H9 (cell line): ENCODE measurements around the gene ITPR3. TPM values are rescaled to one million over a fixed set of nuclear protein-coding genes. Genes with fewer than 3 reads are reported as not detected.

ENCODE experiments used
- DNase-seq: peaks from one replicate; pipeline ENCODE4 v3.0.0-alpha.2; 2017
- H2AFZ ChIP-seq: one replicate; pipeline ENCODE4 v1.6.1; 2013; ENCODE audit warnings: mild to moderate bottlenecking, low read length, control low read depth, moderate library complexity
- H2AK5ac ChIP-seq: 2 replicates; pipeline ENCODE4 v1.6.1; 2013; ENCODE audit warnings: low read length, control low read depth, mixed read lengths; ENCODE audit not compliant: insufficient read length
- H2BK120ac ChIP-seq: one replicate; pipeline ENCODE4 v1.6.1; 2013; ENCODE audit warnings: low read depth, mild to moderate bottlenecking, low read length, control low read depth, inconsistent platforms; ENCODE audit not compliant: poor library complexity, severe bottlenecking
- H2BK12ac ChIP-seq: 2 replicates; pipeline ENCODE4 v1.6.1; 2013; ENCODE audit warnings: low read length, control low read depth, mixed read lengths, low read depth; ENCODE audit not compliant: insufficient read length
- H2BK15ac ChIP-seq: 2 replicates; pipeline ENCODE4 v1.6.1; 2013; ENCODE audit warnings: low read depth, low read length, control low read depth
- H2BK20ac ChIP-seq: one replicate; pipeline ENCODE4 v1.6.1; 2013; ENCODE audit warnings: low read depth, mild to moderate bottlenecking, low read length, control low read depth, inconsistent platforms; ENCODE audit not compliant: poor library complexity, severe bottlenecking
- H2BK5ac ChIP-seq: 2 replicates; pipeline ENCODE4 v1.6.1; 2013; ENCODE audit warnings: low read length, control low read depth, mixed read lengths; ENCODE audit not compliant: insufficient read length
- H3K14ac ChIP-seq: 2 replicates; pipeline ENCODE4 v1.6.1; 2013; ENCODE audit warnings: low read length, control low read depth; ENCODE audit not compliant: insufficient read depth
- H3K18ac ChIP-seq: 2 replicates; pipeline ENCODE4 v1.6.1; 2013; ENCODE audit warnings: low read depth, mild to moderate bottlenecking, mixed read lengths, low read length, control low read depth; ENCODE audit not compliant: insufficient read length
- H3K23ac ChIP-seq: 2 replicates; pipeline ENCODE4 v1.6.1; 2013; ENCODE audit warnings: low read length, control low read depth, mixed read lengths, low read depth; ENCODE audit not compliant: insufficient read length
- H3K23me2 ChIP-seq: 2 replicates; pipeline ENCODE4 v1.6.1; 2013; ENCODE audit warnings: low read depth, mild to moderate bottlenecking, mixed read lengths, low read length, control low read depth; ENCODE audit not compliant: insufficient read length, poor library complexity, severe bottlenecking
- H3K27ac ChIP-seq: 2 replicates; pipeline ENCODE4 v1.5.1; 2013; ENCODE audit warnings: low read length, control low read depth, mixed read lengths, low read depth; ENCODE audit not compliant: insufficient read length
- H3K27me3 ChIP-seq: 2 replicates; pipeline ENCODE4 v1.6.1; 2013; ENCODE audit warnings: low read length, control low read depth, inconsistent platforms; ENCODE audit not compliant: insufficient read depth
- H3K4ac ChIP-seq: 2 replicates; pipeline ENCODE4 v1.6.1; 2013; ENCODE audit warnings: low read depth, mild to moderate bottlenecking, control low read depth, inconsistent platforms, low read length, moderate library complexity
- H3K4me1 ChIP-seq: 2 replicates; pipeline ENCODE4 v1.6.1; 2013; ENCODE audit warnings: low read length, control low read depth, inconsistent platforms; ENCODE audit not compliant: insufficient read depth
- H3K4me2 ChIP-seq: 2 replicates; pipeline ENCODE4 v1.6.1; 2013; ENCODE audit warnings: low read length, control low read depth, mixed read lengths; ENCODE audit not compliant: insufficient read length, insufficient read depth
- H3K56ac ChIP-seq: 2 replicates; pipeline ENCODE4 v1.6.1; 2013; ENCODE audit warnings: low read depth, mild to moderate bottlenecking, mixed read lengths, low read length, control low read depth; ENCODE audit not compliant: insufficient read length
- H3K79me1 ChIP-seq: 2 replicates; pipeline ENCODE4 v1.6.1; 2013; ENCODE audit warnings: low read depth, mild to moderate bottlenecking, moderate library complexity, low read length, control low read depth, inconsistent platforms; ENCODE audit not compliant: insufficient read depth, poor library complexity, severe bottlenecking
- H3K79me2 ChIP-seq: 2 replicates; pipeline ENCODE4 v1.6.1; 2013; ENCODE audit warnings: low read length, control low read depth, inconsistent platforms; ENCODE audit not compliant: insufficient read depth
- H3K9ac ChIP-seq: 2 replicates; pipeline ENCODE4 v1.6.1; 2013; ENCODE audit warnings: low read length, control low read depth, mixed read lengths; ENCODE audit not compliant: insufficient read length; ENCODE audit errors: extremely low read depth
- H3K9me3 ChIP-seq: one replicate; pipeline ENCODE4 v1.6.1; 2013; ENCODE audit warnings: low read depth, low read length, inconsistent platforms; ENCODE audit not compliant: control insufficient read depth
- H3T11ph ChIP-seq: one replicate; pipeline ENCODE4 v1.6.1; 2013; ENCODE audit warnings: mild to moderate bottlenecking, low read length, control low read depth, inconsistent platforms
- H4K20me1 ChIP-seq: one replicate; pipeline ENCODE4 v1.6.1; 2013; ENCODE audit not compliant: control insufficient read depth, insufficient read length, insufficient read depth
- H4K5ac ChIP-seq: 2 replicates; pipeline ENCODE4 v1.6.1; 2013; ENCODE audit warnings: low read depth, mild to moderate bottlenecking, mixed read lengths, low read length, control low read depth; ENCODE audit not compliant: insufficient read length
- H4K8ac ChIP-seq: replicated peaks from 2 replicates; pipeline ENCODE4 v1.6.1; 2013; ENCODE audit warnings: low read length, control low read depth, mixed read lengths, low read depth; ENCODE audit not compliant: insufficient read length
- H4K91ac ChIP-seq: 2 replicates; pipeline ENCODE4 v1.6.1; 2013; ENCODE audit warnings: low read depth, mild to moderate bottlenecking, moderate library complexity, mixed read lengths, low read length, control low read depth; ENCODE audit not compliant: insufficient read length
- H3K27ac Mint-ChIP-seq, 3 experiments: 2 replicates in 2 of 3; 3 replicates in 1 of 3; pipeline ENCODE4 v1.8.0; 2020 to 2021; ENCODE audit warnings: mixed read lengths in 3 of 3, mild to moderate bottlenecking in 1 of 3, moderate library complexity in 1 of 3
- H3K27me3 Mint-ChIP-seq: 2 replicates; pipeline ENCODE4 v1.8.0; 2021; ENCODE audit warnings: low read depth, mild to moderate bottlenecking, moderate library complexity, mixed read lengths
- H3K36me3 Mint-ChIP-seq, 3 experiments: 2 replicates in 2 of 3; 3 replicates in 1 of 3; pipeline ENCODE4 v1.8.0; 2020 to 2021; ENCODE audit warnings: low read depth in 3 of 3, mixed read lengths in 3 of 3; ENCODE audit not compliant: insufficient read depth in 1 of 3
- H3K4me1 Mint-ChIP-seq, 2 experiments: 2 replicates each; pipeline ENCODE4 v1.8.0; 2020; ENCODE audit warnings: mixed read lengths in 2 of 2
- H3K4me3 Mint-ChIP-seq, 2 experiments: 2 replicates in 1 of 2; 3 replicates in 1 of 2; pipeline ENCODE4 v1.8.0; 2020 to 2021; ENCODE audit warnings: mild to moderate bottlenecking in 2 of 2, mixed read lengths in 2 of 2, moderate library complexity in 1 of 2
- H3K9me3 Mint-ChIP-seq, 2 experiments: 2 replicates in 1 of 2; 3 replicates in 1 of 2; pipeline ENCODE4 v1.8.0; 2020; ENCODE audit warnings: mild to moderate bottlenecking in 2 of 2, mixed read lengths in 2 of 2, moderate library complexity in 1 of 2
- CTCF ChIP-seq: fragments of 200-600 bp; sonication (generic); conservative IDR thresholded peaks from 3 replicates; pipeline ENCODE4 v1.8.0; 2021; ENCODE audit warnings: antibody characterized with exemption, mild to moderate bottlenecking
- WGBS: extraction: QIAGEN DNeasy Blood & Tissue Kit; methylation state at CpG from one replicate; pipeline ENCODE4 v1.1.7; 2013; ENCODE audit warnings: missing lambda C conversion rate, low lambda C conversion rate, mixed read lengths; ENCODE audit not compliant: insufficient read length; ENCODE audit errors: extremely low coverage; 5-methylcytosine and 5-hydroxymethylcytosine counted together
- total RNA-seq: library from RNA; stranded (reverse); gene quantifications from 2 replicates; pipeline ENCODE4 v1.2.1, GENCODE V29; 2021

The ITPR3 gene
- total RNA-seq, 1 experiment from 2014 or later = 40.3 TPM

GRCh38 chr6:33705268-33705885 lies 84.3 kb downstream of the ITPR3 start:
- Histone ChIP-seq H4K8ac (no peak overlapping the region), H3K18ac (no peak overlapping the region), H4K5ac (no peak overlapping the region), H2BK12ac (no peak overlapping the region), H3K23me2 (no peaks in the 10 kb centered on the region), H3K9ac (no peak overlapping the region), H2AFZ (no peak overlapping the region), H2BK20ac (no peak overlapping the region), H4K91ac (no peak overlapping the region), H2AK5ac (no peak overlapping the region), H3K9me3 (no peaks in the 10 kb centered on the region), H2BK120ac (no peak overlapping the region), H3K4me1 (no peaks in the 10 kb centered on the region), H3T11ph (no peak overlapping the region), H3K4ac (no peak overlapping the region), H4K20me1 (no peaks in the 10 kb centered on the region), H3K14ac (no peak overlapping the region), H2BK5ac (no peak overlapping the region), H3K4me2 (no peak overlapping the region), H3K27me3 (no peaks in the 10 kb centered on the region), H3K79me2 (no peaks in the 10 kb centered on the region), H3K27ac (no peak overlapping the region), H3K23ac (no peak overlapping the region), H2BK15ac (no peak overlapping the region), H3K56ac (no peak overlapping the region), H3K79me1 (peaks cover 3% of the 10 kb centered on the region)
- H3K27me3 Mint-ChIP-seq = no peaks in the 10 kb centered on the region
- no peak overlapping the region for H3K4me3 Mint-ChIP-seq
- WGBS = no CpG with 5 or more reads among the region's 9 CpGs
- H3K4me1 Mint-ChIP-seq = peaks cover 32 to 41% of the 10 kb centered on the region in 2 experiments
- DNase-seq = no peak
- H3K9me3 Mint-ChIP-seq = no peaks in the 10 kb centered on the region
- no peak overlapping the region; a peak in 1 of 7 replicates for H3K27ac Mint-ChIP-seq
- peaks cover 19 to 67% (median 49%) of the 10 kb centered on the region in 3 experiments; a peak in 6 of 7 replicates for H3K36me3 Mint-ChIP-seq
- no peak for TF ChIP-seq CTCF
